ENCODE measurements around the gene GRIK3.

Gene GRIK3

GRCh38 chr1:37042506-37042905 lies 8.2 kb upstream of the GRIK3 start:
- no peak for DNase-seq

- DNase-seq: no peak
These were observed 7.2 kb upstream of the GRIK3 start for GRCh38 chr1:37041483-37041882.

GRCh38 chr1:37040773-37041172 lies 6.5 kb upstream of the GRIK3 start:
- DNase-seq: no peak

GRCh38 chr1:37040261-37040660 lies 5.9 kb upstream of the GRIK3 start:
- no peak for DNase-seq

GRCh38 chr1:37038227-37039093 lies 4.1 kb upstream of the GRIK3 start:
- peak; percentile 77 to 88 for DNase-seq

GRCh38 chr1:37037690-37038089 lies 3.4 kb upstream of the GRIK3 start:
- DNase-seq: peak; percentile 51 to 63

GRCh38 chr1:37036667-37037053 lies 2.3 kb upstream of the GRIK3 start:
- peak in 1 of 2 experiments; percentile 56 for DNase-seq

- DNase-seq: peak in 1 of 2 experiments; percentile 23
These were observed 1.7 kb upstream of the GRIK3 start for GRCh38 chr1:37035796-37036666.

- no peak for DNase-seq
These were observed 838 bp upstream of the GRIK3 start for GRCh38 chr1:37035014-37035691.

- DNase-seq: no peak
These were observed 787 bp downstream of the GRIK3 start for GRCh38 chr1:37033355-37034101.

GRCh38 chr1:37032660-37033354 lies 1.5 kb downstream of the GRIK3 start:
- DNase-seq: no peak

GRCh38 chr1:37031871-37032270 lies 2.4 kb downstream of the GRIK3 start:
- DNase-seq: peak in 1 of 2 experiments; percentile 45

GRCh38 chr1:37031429-37031828 lies 2.9 kb downstream of the GRIK3 start:
- DNase-seq: no peak

GRCh38 chr1:37028981-37029617 lies 5.2 kb downstream of the GRIK3 start:
- peak in 1 of 2 experiments; percentile 26 for DNase-seq

GRCh38 chr1:37021502-37021901 lies 12.8 kb downstream of the GRIK3 start:
- no peak for DNase-seq

GRCh38 chr1:37020653-37021277 lies 13.6 kb downstream of the GRIK3 start:
- DNase-seq: no peak

- DNase-seq: no peak
These were observed 15.8 kb downstream of the GRIK3 start for GRCh38 chr1:37018510-37018909.

- no peak for DNase-seq
These were observed 16.6 kb downstream of the GRIK3 start for GRCh38 chr1:37017720-37018119.

GRCh38 chr1:37016121-37016520 lies 18.2 kb downstream of the GRIK3 start:
- no peak for DNase-seq

- DNase-seq: no peak
These were observed 18.6 kb downstream of the GRIK3 start for GRCh38 chr1:37015713-37016112.

- DNase-seq: no peak
These were observed 22.1 kb downstream of the GRIK3 start for GRCh38 chr1:37012226-37012625.
